Stimulated activated CD8-positive, alpha-beta memory T cell treated with anti-CD3 and anti-CD28 coated beads, Interleukin-12 subunit alpha, Interleukin-12 subunit beta, amount 100 ng/mL, for 1 hour (primary cell): ENCODE measurements around the gene KCNN3.
A peak's percentile ranks its signal among the peaks of the same experiment; 100 is the strongest.

Experiments used
- DNase-seq: peaks from one replicate; pipeline ENCODE4 v3.0.0-alpha.2; 2020; ENCODE audit warnings: low read depth

Gene KCNN3

DNA sequence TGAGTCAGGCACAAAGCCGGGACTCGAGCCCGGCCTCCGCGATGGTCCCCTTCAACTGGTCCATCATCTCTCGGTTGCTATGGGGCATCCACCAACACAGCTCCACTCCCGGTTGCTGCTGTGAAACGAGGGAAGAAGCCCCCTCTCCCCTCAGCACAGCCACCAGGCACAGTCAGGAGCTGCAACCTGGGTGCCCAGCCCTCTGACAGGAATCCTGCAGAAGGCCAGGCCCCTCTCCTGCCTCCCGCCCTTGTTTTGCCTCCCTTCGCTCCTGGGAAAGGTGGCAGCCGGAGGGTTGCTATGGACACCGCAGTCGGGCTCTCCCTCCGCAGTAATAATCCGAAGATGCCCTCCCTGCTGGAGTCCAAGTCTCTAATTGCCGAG is 8.9 kb upstream of the KCNN3 start:
- DNase-seq, result no peak

- DNase-seq, result peak; percentile 56
These were observed 8.4 kb upstream of the KCNN3 start for GRCh38 chr1:154878371-154879037.

DNA sequence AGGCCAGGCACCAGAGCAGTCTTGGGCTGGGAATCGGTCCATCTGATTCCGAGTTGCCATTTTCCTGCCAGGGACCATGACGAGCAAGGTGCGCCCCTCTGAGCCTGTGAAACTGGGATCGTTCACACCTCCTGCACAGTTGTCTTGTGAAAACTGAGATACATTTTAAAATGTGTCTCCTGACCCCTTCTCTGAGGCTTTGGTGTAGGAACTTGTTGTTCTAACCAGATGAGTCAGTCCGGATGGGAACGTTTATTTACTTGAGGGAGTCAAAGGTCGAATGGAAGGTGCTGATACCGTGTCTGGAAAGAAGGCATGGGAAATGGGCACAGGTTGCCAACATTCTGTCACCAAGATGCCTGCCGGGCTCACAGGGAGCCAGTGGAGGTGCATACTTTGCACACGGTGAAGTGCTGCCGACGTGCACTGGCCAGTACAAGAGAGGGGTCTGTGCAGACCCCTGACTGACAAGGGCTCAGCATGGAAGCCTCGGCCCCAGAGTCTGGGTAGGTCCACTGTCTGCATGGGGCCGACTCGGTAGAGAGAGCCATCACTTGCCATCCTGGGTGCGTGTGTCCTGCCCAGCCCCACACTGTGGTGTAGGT is 7.4 kb upstream of the KCNN3 start:
- DNase-seq, result no peak

DNA sequence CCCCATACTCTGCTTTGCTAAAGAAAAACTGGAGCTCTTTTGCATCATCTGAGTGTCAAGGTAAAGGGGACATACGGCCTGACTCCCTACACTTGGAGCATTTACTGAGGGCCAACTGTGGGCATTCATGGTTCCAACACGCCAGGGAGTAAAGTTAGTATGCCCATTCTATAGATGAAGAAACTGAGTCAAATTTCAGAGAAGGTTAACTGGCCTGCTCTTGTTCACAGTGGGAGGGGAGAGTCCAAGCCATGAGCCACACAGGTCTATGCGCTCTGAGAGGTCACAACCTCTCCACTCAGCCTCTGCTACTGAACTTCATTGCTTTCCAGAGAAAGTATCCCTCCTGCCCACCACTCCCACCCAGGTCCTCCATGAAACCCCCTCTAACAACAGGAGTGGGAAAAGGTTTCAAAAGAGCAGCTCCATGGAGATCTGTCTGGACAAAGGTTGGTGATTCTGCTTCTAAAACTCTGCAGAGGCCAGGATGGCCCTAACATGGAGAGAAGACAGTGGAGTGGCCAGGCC is 6.8 kb upstream of the KCNN3 start:
- no peak for DNase-seq

GRCh38 chr1:154874465-154874864 is 4.4 kb upstream of the KCNN3 start:
- no peak for DNase-seq

DNA sequence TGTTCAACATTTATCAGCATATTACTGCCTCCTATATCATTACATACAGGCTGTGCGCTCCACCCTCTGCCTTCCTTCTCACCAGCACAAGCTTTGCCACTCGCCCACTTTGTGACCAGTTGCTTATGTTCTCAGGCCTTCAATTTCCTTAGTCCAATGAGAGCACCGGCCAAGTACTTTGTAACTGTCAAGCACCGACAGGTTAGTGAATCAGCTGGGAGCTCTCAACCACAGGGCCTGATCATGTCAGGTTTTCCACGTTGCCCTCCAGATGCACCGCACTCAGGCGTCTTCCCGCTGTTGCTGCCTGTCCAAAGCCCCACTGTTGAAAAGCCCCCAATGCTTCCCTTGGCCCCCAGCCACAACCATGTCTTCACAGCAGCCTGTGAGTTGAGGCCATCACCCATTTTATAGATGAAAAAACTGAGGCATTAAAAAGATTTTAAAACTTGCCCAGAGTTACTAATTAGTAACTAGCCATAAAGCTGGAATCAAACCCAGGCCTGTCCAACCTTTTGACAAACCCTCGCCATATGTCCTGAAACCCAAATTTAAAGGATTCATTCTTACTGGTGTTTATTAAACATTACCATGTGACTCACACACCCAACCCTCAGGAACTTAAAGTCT is 3.4 kb upstream of the KCNN3 start:
- DNase-seq, result no peak

DNA sequence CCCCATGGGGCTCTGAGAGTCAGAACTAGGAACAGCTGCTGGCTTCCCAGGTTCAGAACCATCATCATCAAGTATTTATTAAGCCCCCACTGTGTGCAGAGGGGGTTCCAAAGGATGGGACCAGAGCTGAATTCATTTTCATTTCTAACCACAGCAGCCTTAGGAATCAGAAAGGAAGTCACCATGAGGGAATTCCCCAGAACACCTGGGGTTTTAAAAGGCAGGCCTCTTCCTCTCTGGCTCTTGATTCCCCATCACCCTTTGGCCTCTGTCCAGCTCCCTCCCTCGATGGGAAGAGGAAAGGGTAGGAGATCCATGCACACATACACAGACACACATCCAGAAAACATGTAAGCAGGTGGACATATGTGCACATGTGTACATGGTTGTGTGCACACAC is 1.3 kb upstream of the KCNN3 start:
- DNase-seq, result no peak

- DNase-seq, result no peak
These were observed 653 bp upstream of the KCNN3 start for GRCh38 chr1:154870734-154871133.

DNA sequence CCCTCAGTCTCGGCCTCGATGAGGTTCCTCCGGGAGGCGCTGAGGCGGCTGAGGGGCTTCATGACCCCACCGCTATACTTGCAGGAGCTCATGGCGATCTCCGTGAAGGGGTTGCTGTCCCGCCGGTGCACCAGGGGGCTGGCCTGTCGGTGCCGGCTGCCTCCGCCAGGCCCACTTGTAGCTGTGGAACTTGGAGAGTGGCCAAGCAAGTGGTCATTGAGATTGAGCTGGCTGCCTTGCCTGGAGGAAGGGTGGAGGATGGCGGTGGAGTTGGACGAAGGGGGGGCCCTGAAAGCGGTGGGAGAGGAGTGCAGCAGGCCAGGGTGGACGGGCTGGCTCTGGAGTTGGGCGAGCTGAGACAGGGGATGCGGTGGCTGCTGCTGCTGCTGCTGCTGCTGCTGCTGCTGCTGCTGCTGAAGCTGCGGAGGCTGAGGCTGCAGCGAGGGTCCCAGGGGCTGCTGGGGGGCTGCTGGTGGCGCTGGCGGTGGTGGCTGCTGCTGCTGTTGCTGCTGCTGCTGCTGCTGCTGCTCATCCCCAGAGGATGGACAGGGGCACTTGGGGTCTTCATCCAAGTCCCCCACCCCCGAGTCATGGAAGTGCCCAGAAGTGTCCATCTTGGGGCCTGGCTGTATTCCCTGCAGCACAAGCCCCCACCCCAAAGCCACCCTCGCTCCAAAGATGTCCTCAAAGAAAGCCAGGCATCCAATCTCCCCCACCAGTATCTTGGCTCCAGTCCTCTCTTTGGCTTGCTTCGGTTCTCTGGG is 548 bp downstream of the KCNN3 start:
- no peak for DNase-seq

DNA sequence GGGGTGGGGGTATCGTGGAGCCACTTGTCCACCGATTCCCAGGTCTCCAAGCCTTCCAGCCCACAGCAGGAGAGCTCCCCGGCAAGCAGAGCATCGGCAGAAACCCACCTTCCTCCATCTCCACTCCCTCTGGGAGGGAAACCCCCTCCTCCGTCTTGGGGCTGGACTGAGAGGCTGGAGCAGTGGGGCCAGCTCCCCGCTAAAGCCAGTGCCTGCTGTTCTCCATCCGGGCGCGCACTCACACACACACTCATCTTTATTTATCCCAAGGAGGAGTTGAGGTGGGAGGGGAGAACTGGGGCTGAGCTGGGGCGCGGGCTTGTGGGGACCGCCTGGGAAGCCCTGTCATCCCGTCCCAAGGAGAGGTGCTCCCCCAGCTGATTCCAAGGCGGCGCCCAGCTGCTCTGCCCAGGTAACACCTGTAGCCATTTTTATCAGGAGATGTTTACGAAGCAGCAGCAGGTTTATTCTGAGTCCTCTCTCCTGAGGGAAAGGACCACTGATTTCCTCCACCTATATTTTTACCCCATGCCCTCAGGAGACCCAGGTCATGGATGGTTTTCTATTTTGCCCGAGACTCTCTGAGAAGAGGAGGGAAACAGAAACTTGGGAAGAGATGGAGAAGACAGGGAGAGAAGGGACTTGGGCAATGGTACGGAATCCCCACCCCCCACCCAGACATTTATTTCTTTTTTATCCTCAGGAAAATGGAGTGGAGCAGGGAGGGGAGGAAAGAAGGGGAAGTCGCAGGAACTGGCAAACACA is 2.1 kb downstream of the KCNN3 start:
- DNase-seq, result no peak

GRCh38 chr1:154867064-154867825 is 2.8 kb downstream of the KCNN3 start:
- no peak for DNase-seq

DNA sequence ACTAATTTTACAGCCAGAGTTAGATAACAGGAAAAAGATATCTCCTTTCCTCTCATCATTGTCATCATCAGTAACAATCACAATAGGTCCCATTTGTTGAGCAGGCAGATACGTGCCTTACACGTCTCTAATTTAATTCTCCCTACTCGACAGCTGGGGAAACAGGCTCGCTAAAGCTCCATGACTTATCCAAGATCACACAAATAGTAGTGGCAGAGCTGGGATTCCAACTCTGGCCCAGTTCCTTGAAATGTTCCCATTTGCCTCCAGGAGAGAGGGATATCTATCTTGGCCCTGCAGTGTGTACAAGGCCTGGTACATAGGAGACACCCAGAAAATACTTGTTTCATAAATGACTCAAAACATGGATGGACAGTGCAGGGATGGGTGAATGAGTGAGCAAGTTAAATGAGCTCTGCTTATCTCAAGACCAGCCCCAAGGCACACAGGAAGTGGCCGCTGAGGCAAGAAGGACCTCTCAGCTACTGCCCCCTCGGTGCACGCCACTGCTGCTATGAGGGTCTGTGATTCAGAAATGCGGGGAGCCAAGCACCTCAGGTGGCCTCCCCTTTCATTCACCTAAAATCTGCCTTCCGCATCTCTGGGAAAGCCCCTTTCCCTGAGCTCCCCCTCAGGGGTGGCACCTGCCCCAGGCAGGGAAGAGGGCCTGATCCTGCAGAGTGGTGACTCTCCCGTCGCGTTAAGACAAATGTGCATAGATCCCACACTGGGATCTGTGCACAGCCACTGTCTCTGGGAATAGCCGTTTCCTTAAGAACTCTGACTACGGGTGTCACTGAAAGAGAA is 3.6 kb downstream of the KCNN3 start:
- no peak for DNase-seq

DNA sequence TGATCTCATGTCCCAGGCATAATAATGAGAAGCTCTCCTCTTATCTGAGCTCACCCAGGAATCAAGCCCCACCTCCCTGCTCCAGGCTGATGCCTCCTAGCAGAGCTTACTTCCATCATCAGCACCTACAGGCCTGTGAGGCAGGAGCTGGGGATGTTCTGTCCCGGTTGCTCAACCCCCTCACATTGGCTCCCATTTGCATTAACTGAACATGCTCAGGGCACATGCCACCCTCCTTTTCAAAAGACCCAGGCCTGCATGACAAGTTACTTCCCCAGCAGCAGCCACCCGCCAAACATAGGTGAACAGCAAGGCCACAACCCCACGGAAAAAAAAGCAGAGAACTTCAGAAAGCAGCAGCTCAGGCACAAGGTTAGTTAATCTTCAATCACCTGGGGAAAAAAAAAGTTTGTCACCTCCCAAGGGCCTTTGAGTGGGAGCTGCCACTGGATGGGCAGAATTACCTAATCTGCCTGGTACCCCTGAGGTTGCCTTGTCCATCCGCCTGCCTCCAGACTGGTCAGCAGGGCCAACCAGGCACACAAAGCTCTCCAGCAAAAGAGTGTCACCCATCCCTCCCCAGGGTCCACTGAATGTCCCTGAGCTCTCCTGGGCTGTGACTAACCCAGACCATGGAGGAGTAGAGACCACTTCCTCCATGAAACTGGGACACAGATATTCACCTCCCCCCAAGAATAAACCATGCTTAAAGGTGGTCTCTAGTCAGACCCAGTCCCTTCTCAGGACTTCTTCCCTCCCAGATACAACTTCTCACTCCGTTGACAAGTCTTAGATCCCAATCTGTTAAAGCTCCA is 4.4 kb downstream of the KCNN3 start:
- DNase-seq, result no peak

GRCh38 chr1:154864189-154864975 is 5.7 kb downstream of the KCNN3 start:
- no peak for DNase-seq

- no peak for DNase-seq
These were observed 6.5 kb downstream of the KCNN3 start for GRCh38 chr1:154863315-154864174.

DNA sequence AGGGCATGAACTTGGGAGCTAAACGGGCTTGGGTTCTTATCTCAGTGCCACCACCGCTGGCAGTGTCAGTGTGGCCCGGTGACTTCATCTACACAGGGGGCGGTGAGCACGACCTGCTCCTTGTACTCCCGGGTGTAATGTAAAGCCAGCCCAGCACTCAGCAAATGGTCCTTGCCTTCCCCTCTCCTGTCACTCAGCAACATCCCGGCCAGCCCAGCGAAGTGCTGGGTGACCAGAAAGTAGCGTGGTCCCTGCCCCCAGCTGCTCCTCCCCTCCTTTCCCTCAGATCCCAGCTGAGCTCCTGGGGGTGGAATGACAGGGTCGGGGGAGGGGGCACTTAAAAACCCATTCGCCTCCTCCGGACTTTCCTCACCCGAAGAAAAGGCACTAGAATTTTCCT is 7.2 kb downstream of the KCNN3 start:
- DNase-seq, result no peak

GRCh38 chr1:154861607-154862094 is 8.4 kb downstream of the KCNN3 start:
- DNase-seq, result no peak
